K562 (cell line): ENCODE results near the gene YBX2. TPM values are rescaled to one million over a fixed set of nuclear protein-coding genes. Genes with fewer than 3 reads are reported as not detected.
A peak's percentile ranks its signal among the peaks of the same experiment; 100 is the strongest.

ENCODE experiments used
- DPF2 ChIP-seq: fragments of 450-650 bp; IDR thresholded peaks from 2 replicates; pipeline ENCODE4 v1.6.1; 2016
- EZH2 ChIP-seq: IDR thresholded peaks from 2 replicates; pipeline ENCODE4 v1.6.1; 2012; ENCODE audit warnings: low read depth, mild to moderate bottlenecking, inconsistent platforms, low read length, borderline replicate concordance
- FOXA3 ChIP-seq, 2 experiments: fragments of 450-650 bp in 1 of 2; sonication (generic) in 1 of 2; formaldehyde crosslinking; IDR thresholded peaks in 1 of 2; conservative IDR thresholded peaks in 1 of 2; 2 replicates each; pipeline versions ENCODE4 v1.4.0 to v1.8.0; 2020 to 2022; ENCODE audit warnings: mild to moderate bottlenecking in 2 of 2, missing genetic modification reagents in 1 of 2
- GATAD2B ChIP-seq: fragments of 450-650 bp; IDR thresholded peaks from 2 replicates; pipeline ENCODE4 v1.6.1; 2017; ENCODE audit warnings: mild to moderate bottlenecking, borderline replicate concordance
- HDAC1 ChIP-seq, 2 experiments: fragments of 450-650 bp; IDR thresholded peaks; 2 replicates each; pipeline ENCODE4 v1.6.1; 2016 to 2017; ENCODE audit warnings: inconsistent platforms in 1 of 2, mild to moderate bottlenecking in 1 of 2, moderate library complexity in 1 of 2
- JUNB ChIP-seq: fragments of 450-650 bp; formaldehyde crosslinking; conservative IDR thresholded peaks from 2 replicates; pipeline ENCODE4 v1.4.0; 2020; ENCODE audit warnings: mild to moderate bottlenecking
- LEF1 ChIP-seq: fragments of 450-650 bp; IDR thresholded peaks from 2 replicates; pipeline ENCODE4 v1.6.1; 2016; ENCODE audit warnings: mild to moderate bottlenecking
- MAFG ChIP-seq: fragments of 450-650 bp; conservative IDR thresholded peaks from 2 replicates; pipeline ENCODE4 v1.6.1; 2016; ENCODE audit warnings: missing genetic modification characterization, missing compliant biosample characterization
- MEF2D ChIP-seq: conservative IDR thresholded peaks from 2 replicates; pipeline ENCODE4 v1.6.1; 2016; ENCODE audit warnings: low read depth, missing genetic modification characterization, missing compliant biosample characterization
- NFE2 ChIP-seq: IDR thresholded peaks from 2 replicates; pipeline ENCODE4 v1.6.1; 2014; ENCODE audit warnings: antibody characterized with exemption, low read depth
- PHF20 ChIP-seq: fragments of 450-650 bp; IDR thresholded peaks from 2 replicates; pipeline ENCODE4 v1.6.1; 2018; ENCODE audit not compliant: partially characterized antibody
- SMAD4 ChIP-seq: fragments of 250-450 bp; sonication (Bioruptor Pico); conservative IDR thresholded peaks from 2 replicates; pipeline ENCODE4 v1.8.0; 2021; ENCODE audit warnings: inconsistent platforms, mild to moderate bottlenecking, moderate library complexity
- SMARCA4 ChIP-seq: fragments of 450-650 bp; IDR thresholded peaks from 2 replicates; pipeline ENCODE4 v1.6.1; 2016
- SRF ChIP-seq, 2 experiments: fragments of 250-450, 450-650 bp in 1 of 2; sonication (Bioruptor Pico) in 1 of 2; sonication (generic) in 1 of 2; formaldehyde crosslinking; IDR thresholded peaks; 2 replicates each; pipeline versions ENCODE4 v1.5.0 to v1.5.1; 2020 to 2022; ENCODE audit warnings: mild to moderate bottlenecking in 1 of 2, missing genetic modification reagents in 1 of 2
- SUPT5H ChIP-seq: fragments of 450-650 bp; IDR thresholded peaks from 2 replicates; pipeline ENCODE4 v1.6.1; 2016
- ZBTB7A ChIP-seq: IDR thresholded peaks from 2 replicates; pipeline ENCODE4 v1.6.1; 2011; ENCODE audit warnings: low read depth, mild to moderate bottlenecking, low read length, moderate library complexity, borderline replicate concordance; ENCODE audit not compliant: control insufficient read depth
- ZEB2 ChIP-seq: fragments of 450-650 bp; IDR thresholded peaks from 2 replicates; pipeline ENCODE4 v1.6.1; 2016
- ZKSCAN8 ChIP-seq: fragments of 200-800 bp; sonication (Bioruptor generic); IDR thresholded peaks from 2 replicates; pipeline ENCODE4 v1.6.1; 2016; ENCODE audit warnings: missing genetic modification characterization, missing compliant biosample characterization
- ZNF311 ChIP-seq: fragments of 250-450 bp; sonication (Bioruptor Pico); IDR thresholded peaks from 2 replicates; pipeline ENCODE4 v1.4.0; 2020; ENCODE audit warnings: mild to moderate bottlenecking, moderate library complexity
- ZNF395 ChIP-seq: fragments of 200-800 bp; sonication (Bioruptor generic); IDR thresholded peaks from 2 replicates; pipeline ENCODE4 v1.6.1; 2017; ENCODE audit warnings: missing genetic modification characterization, missing compliant biosample characterization
- ZNF431 ChIP-seq: sonication (generic); formaldehyde crosslinking; IDR thresholded peaks from 2 replicates; pipeline ENCODE4 v1.8.0; 2022; ENCODE audit warnings: mild to moderate bottlenecking, missing genetic modification reagents
- ZNF79 ChIP-seq: fragments of 250-450 bp; sonication (Bioruptor Pico); IDR thresholded peaks from 2 replicates; pipeline ENCODE4 v1.4.0; 2020; ENCODE audit warnings: low read depth, mild to moderate bottlenecking, moderate library complexity
- polyA plus RNA-seq, 8 experiments: library from polyadenylated mRNA; depleted of rRNA in 4 of 8; stranded (reverse) in 5 of 8; unstranded in 3 of 8; fragments of >200 nt; fragmentation: Nextera tagmentation in 2 of 8; fragmentation: Illumina TruSeq in 1 of 8; extraction: Ambion mirVana in 2 of 8; extraction: Trizol in 1 of 8; gene quantifications; 2 replicates each; pipeline versions ENCODE4 v1.2.1 to v1.2.3, GENCODE V29; 2011 to 2014; ENCODE audit warnings: inconsistent platforms in 1 of 8, missing spikeins in 1 of 8
- total RNA-seq, 7 experiments: library from RNA; depleted of rRNA in 6 of 7; stranded (reverse); fragments of >200 nt in 6 of 7; fragmentation: Illumina TruSeq in 2 of 7; extraction: Trizol in 2 of 7; gene quantifications; 2 replicates each; pipeline versions ENCODE4 v1.2.1 to v1.2.3, GENCODE V29; 2011 to 2021; ENCODE audit warnings: low replicate concordance in 1 of 7
- TF ChIP-seq, protein P1 (sequence below): fragments of 450-650 bp; formaldehyde crosslinking; conservative IDR thresholded peaks from 2 replicates; pipeline ENCODE4 v1.4.0; 2022; ENCODE audit warnings: mild to moderate bottlenecking, missing genetic modification characterization
- TF ChIP-seq, protein P2 (sequence below), 2 experiments: IDR thresholded peaks; 2 replicates each; pipeline ENCODE4 v1.6.1; 2011; ENCODE audit warnings: borderline replicate concordance in 1 of 2, control low read depth in 1 of 2, low read depth in 1 of 2, low read length in 1 of 2, mild to moderate bottlenecking in 1 of 2, mixed read lengths in 1 of 2, moderate library complexity in 1 of 2; ENCODE audit not compliant: insufficient read depth in 1 of 2, insufficient read length in 1 of 2, poor library complexity in 1 of 2, severe bottlenecking in 1 of 2; ENCODE audit errors: extremely low read depth in 1 of 2

The YBX2 gene
- total and polyA plus RNA-seq, 9 of the 15 experiments (the other 6 are each of a cell fraction or from before 2014, with no cell fraction given), result 0.03 to 0.59 (median 0.27) TPM; not detected in 6

GRCh38 chr17:7262935-7263800, 31.3 kb downstream of the YBX2 start (continued):
- no peak for TF ChIP-seq ZNF431 (CRISPR knock-in tag)
- TF ChIP-seq, protein P1, sequence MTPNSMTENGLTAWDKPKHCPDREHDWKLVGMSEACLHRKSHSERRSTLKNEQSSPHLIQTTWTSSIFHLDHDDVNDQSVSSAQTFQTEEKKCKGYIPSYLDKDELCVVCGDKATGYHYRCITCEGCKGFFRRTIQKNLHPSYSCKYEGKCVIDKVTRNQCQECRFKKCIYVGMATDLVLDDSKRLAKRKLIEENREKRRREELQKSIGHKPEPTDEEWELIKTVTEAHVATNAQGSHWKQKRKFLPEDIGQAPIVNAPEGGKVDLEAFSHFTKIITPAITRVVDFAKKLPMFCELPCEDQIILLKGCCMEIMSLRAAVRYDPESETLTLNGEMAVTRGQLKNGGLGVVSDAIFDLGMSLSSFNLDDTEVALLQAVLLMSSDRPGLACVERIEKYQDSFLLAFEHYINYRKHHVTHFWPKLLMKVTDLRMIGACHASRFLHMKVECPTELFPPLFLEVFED (CRISPR knock-in tag), result peak; percentile 51; the same call in 1 of the 2 replicates
- no peak for TF ChIP-seq GATAD2B
- TF ChIP-seq PHF20, result peak; percentile 50
- TF ChIP-seq HDAC1 (IDR thresholded peaks at IDR 0.05), result peak in 1 of 2 experiments; percentile 81; a peak in 2 of 4 replicates
- no peak for TF ChIP-seq ZNF311 (CRISPR knock-in tag)
- TF ChIP-seq SUPT5H, result peak; percentile 59
- no peak for TF ChIP-seq SRF (CRISPR knock-in tag; IDR thresholded peaks at IDR 0.05)
- TF ChIP-seq ZNF79 (CRISPR knock-in tag), result no peak
- 0 out of 2 replicates have a peak, but pooled peaks have one; percentile 33 for TF ChIP-seq MEF2D (tag)
- no peak for TF ChIP-seq ZNF395 (CRISPR knock-in tag)
- TF ChIP-seq, protein P2, sequence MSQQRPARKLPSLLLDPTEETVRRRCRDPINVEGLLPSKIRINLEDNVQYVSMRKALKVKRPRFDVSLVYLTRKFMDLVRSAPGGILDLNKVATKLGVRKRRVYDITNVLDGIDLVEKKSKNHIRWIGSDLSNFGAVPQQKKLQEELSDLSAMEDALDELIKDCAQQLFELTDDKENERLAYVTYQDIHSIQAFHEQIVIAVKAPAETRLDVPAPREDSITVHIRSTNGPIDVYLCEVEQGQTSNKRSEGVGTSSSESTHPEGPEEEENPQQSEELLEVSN (IDR thresholded peaks at IDR 0.05; ENCODE audit: borderline replicate concordance in 1 of 2, extremely low read depth in 1 of 2, insufficient read depth in 1 of 2, insufficient read length in 1 of 2, low read depth in 1 of 2, low read length in 1 of 2, poor library complexity in 1 of 2, severe bottlenecking in 1 of 2), result no peak
- 0 out of 2 replicates have a peak, but pooled peaks have one; percentile 13 for TF ChIP-seq ZBTB7A
- TF ChIP-seq NFE2, result no peak
- TF ChIP-seq LEF1, result peak; percentile 82
- TF ChIP-seq ZKSCAN8 (CRISPR knock-in tag), result no peak
- TF ChIP-seq EZH2, result no peak
- no peak for TF ChIP-seq MAFG (tag)
- TF ChIP-seq DPF2, result peak; percentile 70
- TF ChIP-seq SMAD4 (CRISPR knock-in tag), result no peak
- TF ChIP-seq JUNB (CRISPR knock-in tag), result no peak
- TF ChIP-seq FOXA3 (CRISPR knock-in tag; conservative IDR thresholded peaks at IDR 0.05 in 1 of 2, IDR thresholded peaks at IDR 0.05 in 1 of 2), result no peak
- peak; percentile 60; the same call in 1 of the 2 replicates for TF ChIP-seq SMARCA4
- peak; percentile 59 for TF ChIP-seq ZEB2
